Measurements from ENCODE around the gene HOXA10.

DNA sequence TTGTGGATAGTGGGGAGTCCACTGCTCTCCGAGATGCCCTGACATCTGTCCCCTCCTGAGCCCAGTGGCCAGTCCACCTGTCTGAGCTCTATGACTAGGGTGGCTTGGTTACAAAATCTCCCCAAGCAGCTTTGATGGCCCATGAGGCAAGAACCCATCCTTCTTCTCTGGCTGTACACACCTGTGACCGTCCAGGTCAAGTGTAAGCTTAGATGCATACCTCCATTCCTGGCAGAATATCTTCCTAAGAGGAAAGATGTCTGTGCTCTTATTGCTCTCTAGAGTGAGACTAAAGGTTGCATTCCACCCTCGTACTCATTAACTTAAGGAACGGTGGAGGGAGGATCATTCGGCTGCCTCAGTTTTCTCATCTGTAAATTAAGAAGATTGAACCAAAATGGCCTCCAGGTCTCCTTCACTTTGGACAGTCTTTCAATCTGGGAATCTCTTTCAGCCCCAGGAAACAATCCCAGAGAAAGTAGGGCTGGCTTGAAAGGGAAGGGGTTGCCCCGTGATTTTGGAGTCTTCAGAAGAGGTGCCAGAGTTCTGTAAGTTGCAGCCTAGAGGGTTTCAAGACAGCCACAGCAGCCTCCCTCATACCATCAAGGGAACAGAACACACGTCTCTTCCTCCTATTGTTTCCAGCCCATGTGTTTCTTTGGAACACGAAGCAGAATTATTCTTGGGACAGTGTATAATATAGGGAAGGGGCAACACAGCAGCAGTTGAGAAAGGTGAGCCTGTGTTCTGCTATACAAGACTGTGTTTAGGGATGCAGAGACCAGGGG is 49.0 kb downstream of the HOXA10 start:
- TF ChIP-seq, protein P1, sequence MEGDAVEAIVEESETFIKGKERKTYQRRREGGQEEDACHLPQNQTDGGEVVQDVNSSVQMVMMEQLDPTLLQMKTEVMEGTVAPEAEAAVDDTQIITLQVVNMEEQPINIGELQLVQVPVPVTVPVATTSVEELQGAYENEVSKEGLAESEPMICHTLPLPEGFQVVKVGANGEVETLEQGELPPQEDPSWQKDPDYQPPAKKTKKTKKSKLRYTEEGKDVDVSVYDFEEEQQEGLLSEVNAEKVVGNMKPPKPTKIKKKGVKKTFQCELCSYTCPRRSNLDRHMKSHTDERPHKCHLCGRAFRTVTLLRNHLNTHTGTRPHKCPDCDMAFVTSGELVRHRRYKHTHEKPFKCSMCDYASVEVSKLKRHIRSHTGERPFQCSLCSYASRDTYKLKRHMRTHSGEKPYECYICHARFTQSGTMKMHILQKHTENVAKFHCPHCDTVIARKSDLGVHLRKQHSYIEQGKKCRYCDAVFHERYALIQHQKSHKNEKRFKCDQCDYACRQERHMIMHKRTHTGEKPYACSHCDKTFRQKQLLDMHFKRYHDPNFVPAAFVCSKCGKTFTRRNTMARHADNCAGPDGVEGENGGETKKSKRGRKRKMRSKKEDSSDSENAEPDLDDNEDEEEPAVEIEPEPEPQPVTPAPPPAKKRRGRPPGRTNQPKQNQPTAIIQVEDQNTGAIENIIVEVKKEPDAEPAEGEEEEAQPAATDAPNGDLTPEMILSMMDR (IDR thresholded peaks at IDR 0.05 in 4 of 5, conservative IDR thresholded peaks at IDR 0.05 in 1 of 5): no peak
- peak in 1 of 2 donors; percentile 41 for TF ChIP-seq POLR2A (IDR thresholded peaks at IDR 0.05)
